CD4-positive, alpha-beta T cell treated with Interleukin-6 at 100 ng/mL for 8 hours (primary cell): ENCODE results near the gene ZNF516.

Experiments
- DNase-seq: peaks from one replicate; pipeline ENCODE4 v3.0.0-alpha.2; 2020; ENCODE audit warnings: mixed read lengths, low spot score

The ZNF516 gene

GRCh38 chr18:76398896-76399612 is 96.0 kb downstream of the ZNF516 start:
- DNase-seq: peak; percentile 65

GRCh38 chr18:76398295-76398694 is 96.7 kb downstream of the ZNF516 start:
- no peak for DNase-seq

DNA sequence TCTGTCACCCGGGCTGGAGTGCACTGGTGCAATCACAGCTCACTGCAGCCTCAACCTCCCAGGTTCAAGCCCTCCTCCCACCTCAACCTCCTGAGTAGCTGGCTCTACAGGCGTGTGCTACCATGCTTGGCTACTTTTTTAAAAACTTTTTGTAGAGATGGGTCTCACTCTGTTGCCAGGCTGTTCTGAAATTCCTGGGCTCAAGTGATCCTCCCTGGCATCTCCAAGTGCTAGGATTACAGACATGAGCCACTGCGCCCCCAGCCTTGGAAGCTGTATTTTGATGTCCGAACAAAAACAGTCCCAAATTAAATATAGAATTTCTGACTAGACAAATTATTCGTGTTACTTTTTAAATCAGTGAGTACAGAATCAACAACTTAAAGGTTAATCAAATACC is 97.4 kb downstream of the ZNF516 start:
- no peak for DNase-seq

DNA sequence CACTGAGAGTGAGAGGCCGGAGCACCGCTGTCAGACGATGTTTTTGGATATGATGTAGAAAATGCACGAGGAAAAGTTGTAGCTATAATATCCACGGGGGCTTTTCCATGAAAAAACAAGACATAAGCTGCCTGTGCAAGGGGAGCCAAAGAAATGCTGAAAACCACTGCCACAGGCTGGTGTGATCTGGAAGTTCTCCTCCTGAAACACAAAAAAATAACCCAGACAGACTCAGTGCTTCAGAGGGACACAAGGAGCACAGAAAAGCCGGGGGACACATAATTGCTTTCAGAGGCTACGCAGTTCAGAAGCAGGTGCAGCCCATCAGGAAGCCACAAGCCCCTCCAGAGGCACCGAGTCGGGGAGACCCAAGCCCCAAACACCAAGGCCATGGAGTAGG is 98.2 kb downstream of the ZNF516 start:
- no peak for DNase-seq

- no peak for DNase-seq
These were observed 99.4 kb downstream of the ZNF516 start for GRCh38 chr18:76395609-76396008.

GRCh38 chr18:76394780-76395476 is 100.1 kb downstream of the ZNF516 start:
- no peak for DNase-seq

GRCh38 chr18:76392349-76392748 is 102.7 kb downstream of the ZNF516 start:
- no peak for DNase-seq

DNA sequence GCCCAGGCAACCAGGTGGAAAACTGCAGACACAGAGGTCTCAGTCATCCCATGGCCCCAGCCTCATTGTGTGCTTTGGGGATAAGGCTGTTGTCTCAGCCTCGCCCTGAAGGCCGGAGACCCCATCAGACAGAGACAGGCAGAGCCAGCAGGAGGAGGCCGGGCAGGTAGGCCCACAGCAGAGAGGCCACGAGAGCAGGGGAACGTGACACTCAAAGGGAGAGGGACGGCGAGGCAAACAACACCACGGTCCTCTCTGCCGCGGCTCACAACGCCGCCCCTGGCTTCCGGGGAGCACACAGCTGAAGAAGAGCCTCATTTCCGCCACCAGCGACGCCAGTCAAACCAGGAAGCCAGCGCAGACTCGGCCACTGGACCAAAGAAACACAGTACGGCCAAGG is 103.3 kb downstream of the ZNF516 start:
- no peak for DNase-seq

- no peak for DNase-seq
These were observed 104.0 kb downstream of the ZNF516 start for GRCh38 chr18:76391038-76391437.

- DNase-seq: no peak
These were observed 104.5 kb downstream of the ZNF516 start for GRCh38 chr18:76390452-76391035.

GRCh38 chr18:76389716-76390115 is 105.3 kb downstream of the ZNF516 start:
- no peak for DNase-seq

- DNase-seq: no peak
These were observed 106.1 kb downstream of the ZNF516 start for GRCh38 chr18:76388891-76389423.

DNA sequence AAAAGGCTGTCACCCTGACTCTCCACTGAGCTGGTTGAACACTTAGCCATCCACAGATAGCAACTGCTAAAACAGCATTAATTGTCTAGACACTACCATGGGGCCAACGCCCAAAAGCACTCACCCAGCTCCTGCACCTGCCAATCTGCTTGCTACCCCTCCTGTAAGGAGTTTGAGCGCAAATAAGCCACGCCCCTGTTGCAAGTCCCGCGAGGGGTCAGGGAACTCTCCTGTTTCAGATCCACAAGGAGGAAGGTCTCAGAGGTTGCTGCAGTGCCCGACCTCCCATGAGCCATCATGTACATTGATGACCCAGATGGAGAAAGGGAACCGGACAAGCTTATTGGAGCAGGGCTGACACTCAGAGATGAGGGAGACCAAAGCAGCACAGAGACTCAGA is 106.8 kb downstream of the ZNF516 start:
- no peak for DNase-seq

GRCh38 chr18:76387608-76388007 is 107.4 kb downstream of the ZNF516 start:
- DNase-seq: no peak

- no peak for DNase-seq
These were observed 108.2 kb downstream of the ZNF516 start for GRCh38 chr18:76386886-76387285.

DNA sequence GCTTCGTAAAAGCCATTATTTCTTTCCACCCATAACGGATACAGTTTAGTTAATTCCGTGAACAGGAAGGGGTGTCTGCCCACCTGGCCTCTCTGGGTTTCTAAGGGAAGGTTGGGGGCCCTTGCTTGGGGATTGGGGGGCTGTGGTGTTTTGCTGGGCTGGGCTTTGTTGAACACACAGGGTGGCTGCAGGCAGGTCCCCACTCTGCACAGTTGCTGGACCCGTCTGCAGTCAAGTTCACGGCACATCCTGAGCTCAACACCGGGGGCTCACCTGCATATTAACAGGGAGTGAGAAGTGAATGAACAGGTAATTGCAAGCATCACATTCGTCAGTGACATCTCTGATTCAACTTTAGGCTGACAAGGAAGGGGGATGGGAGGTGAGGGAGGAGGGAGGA is 109.0 kb downstream of the ZNF516 start:
- DNase-seq: no peak

DNA sequence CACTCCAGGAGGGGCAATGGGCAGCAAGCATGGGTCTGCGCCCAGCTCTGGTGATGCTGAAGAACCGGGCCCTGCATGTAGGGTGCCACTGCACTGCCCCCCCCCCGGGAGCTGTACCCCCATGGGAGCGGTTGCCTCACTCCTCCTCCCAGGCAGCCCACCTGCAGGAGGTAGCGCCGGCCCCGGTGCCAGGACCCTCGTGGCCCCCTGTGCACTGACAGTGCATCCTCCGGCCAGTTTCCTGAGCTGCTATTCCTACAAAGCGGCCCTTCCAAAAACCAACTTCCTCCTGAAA is 109.4 kb downstream of the ZNF516 start:
- no peak for DNase-seq

GRCh38 chr18:76384861-76385680 is 110.0 kb downstream of the ZNF516 start:
- no peak for DNase-seq

DNA sequence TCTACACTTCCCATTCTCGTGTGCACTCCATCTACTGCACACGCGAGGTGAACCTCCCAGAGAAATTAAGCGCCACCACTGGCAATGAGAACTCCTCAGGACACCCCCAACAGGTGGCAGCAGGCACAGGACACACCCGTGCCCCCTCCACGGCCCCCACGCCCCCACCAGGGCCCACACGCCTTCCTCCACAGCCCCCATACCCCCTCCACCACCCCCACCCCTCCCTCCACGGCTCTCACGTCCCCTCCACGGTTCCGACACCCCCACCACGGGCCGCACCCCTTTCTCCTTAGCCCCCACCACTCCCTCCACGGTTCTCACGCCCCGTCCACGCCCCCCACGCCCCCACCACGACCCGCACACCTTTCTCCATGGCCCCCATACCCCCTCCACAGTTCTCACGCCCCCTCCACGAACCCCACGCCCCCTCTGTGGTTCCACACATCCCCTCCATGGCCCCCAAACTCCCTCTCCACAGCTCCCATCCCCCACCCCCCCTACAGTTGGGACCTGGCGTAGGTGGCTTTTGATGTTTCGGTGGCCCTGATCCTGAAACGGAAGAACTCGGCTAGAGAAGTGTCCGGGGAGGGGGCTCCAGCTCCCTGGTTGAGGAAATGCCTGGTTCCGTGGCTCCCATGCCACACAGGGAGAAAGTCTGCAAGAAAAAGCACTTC is 110.8 kb downstream of the ZNF516 start:
- no peak for DNase-seq

DNA sequence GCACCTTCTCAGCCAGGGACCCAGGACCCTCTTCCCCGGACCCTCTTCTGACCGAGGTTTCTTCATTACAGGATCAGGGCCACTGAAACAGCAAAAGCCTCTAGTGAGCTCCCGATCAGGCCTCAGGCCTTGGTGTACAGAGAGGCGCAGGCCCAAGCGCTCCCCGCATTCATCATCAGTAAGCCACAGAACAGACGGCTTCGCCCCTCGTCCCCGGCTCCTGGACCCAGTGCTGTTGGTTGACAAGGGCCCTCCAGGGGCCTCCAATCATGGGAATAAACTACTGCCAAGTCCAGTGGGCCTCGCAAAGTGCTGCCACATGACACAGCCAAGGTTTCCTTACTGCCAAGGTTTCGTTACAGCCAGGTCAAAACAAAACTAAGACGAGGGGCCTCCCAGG is 111.4 kb downstream of the ZNF516 start:
- DNase-seq: no peak

GRCh38 chr18:76382275-76382674 is 112.8 kb downstream of the ZNF516 start:
- no peak for DNase-seq
